NCI-H69 (cell line): ENCODE results near the gene CTSL.
A peak's percentile ranks its signal among the peaks of the same experiment; 100 is the strongest.

Experiments used
- DNase-seq: peaks from one replicate; lab custom pipeline; 2025; lab: John Stamatoyannopoulos, UW

The CTSL gene

GRCh38 chr9:87701491-87701890 lies 24.4 kb upstream of the CTSL start:
- no peak for DNase-seq

DNA sequence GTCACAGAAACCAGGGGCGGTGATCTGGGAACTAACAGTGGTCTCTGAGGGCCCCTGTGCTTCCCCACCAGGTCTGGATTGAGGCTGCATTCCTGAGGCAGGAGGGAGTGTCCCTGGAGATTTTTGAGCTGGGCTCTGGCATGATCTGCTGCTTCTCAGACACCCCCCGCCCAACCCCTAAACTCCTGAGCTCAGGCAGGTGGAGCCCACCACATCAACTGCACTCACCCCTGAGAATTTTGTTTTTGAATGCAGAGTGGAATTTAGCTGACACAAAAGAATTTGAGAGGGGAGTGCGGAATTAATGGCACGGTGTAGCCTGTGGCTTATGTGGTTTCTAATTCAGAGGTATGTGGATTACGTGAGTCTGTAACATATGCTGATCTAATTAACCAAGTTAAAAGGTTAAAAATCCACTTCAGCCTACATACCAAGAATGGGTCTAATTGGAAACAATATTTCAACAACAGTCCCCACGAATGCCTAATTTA lies 23.9 kb upstream of the CTSL start:
- no peak for DNase-seq

GRCh38 chr9:87702921-87703320 lies 23.0 kb upstream of the CTSL start:
- no peak for DNase-seq

DNA sequence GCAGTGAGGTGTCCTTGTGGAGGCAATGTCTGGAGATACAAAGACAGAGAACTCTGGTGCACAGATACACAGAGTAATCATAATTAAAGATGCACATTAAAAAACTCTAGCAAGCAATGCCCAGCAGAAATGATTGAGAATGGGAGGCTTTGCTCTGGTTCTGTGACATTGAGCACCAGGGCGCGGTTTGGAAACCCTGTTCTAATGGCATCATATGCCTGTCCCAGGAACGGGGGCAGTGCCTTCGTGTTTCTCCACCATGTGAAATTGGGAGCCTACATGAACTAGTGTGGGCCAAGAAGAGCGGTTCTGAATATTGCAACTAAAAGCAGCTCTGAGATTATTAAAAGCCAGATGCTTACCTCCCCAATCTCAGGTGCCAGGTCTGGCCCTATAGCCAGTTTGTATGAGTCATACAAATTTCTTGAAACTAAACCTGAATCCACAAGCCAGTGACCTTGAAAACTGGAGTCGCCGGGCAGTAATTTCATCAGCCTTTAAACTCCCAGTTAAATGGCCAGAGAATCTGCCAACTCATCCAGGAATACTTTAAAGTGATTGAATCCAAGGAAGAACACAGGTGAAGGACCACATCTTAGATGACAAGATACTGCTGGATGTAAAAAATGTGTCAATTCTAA lies 22.2 kb upstream of the CTSL start:
- DNase-seq: no peak

GRCh38 chr9:87704342-87704741 lies 21.6 kb upstream of the CTSL start:
- DNase-seq: no peak

DNA sequence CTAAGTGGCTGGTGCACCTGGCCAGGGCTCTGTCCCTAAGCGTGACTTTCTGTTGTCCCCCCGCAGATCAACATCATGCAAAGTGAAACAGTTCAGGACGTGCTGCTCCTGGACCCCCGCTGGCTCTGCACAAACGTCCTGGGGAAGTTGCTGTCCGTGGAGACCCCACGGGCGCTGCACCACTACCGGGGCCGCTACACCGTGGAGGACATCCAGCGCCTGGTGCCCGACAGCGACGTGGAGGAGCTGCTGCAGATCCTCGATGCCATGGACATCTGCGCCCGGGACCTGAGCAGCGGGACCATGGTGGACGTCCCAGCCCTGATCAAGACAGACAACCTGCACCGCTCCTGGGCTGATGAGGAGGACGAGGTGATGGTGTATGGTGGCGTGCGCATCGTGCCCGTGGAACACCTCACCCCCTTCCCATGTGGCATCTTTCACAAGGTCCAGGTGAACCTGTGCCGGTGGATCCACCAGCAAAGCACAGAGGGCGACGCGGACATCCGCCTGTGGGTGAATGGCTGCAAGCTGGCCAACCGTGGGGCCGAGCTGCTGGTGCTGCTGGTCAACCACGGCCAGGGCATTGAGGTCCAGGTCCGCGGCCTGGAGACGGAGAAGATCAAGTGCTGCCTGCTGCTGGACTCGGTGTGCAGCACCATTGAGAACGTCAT lies 19.7 kb upstream of the CTSL start:
- DNase-seq: no peak

GRCh38 chr9:87707805-87708506 lies 18.0 kb upstream of the CTSL start:
- no peak for DNase-seq

DNA sequence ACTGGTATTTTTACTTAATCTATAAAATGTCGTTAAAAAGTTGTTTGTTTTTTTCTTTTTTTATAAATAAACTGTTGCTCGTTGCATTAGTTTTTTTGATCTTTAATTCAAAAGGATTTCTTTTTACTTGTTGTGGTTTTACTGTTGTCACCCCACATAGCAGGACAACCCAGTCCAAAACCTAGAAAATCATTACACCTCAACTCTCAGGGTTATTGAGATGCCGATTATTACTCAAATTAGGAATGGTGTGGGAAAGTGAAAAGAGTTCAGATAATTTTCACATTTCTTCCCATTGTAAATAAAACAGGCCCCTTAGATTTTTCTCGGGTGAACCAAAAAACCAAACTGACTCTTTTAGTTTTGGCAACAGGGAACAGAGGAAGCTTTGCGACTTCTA lies 17.4 kb upstream of the CTSL start:
- DNase-seq: no peak

DNA sequence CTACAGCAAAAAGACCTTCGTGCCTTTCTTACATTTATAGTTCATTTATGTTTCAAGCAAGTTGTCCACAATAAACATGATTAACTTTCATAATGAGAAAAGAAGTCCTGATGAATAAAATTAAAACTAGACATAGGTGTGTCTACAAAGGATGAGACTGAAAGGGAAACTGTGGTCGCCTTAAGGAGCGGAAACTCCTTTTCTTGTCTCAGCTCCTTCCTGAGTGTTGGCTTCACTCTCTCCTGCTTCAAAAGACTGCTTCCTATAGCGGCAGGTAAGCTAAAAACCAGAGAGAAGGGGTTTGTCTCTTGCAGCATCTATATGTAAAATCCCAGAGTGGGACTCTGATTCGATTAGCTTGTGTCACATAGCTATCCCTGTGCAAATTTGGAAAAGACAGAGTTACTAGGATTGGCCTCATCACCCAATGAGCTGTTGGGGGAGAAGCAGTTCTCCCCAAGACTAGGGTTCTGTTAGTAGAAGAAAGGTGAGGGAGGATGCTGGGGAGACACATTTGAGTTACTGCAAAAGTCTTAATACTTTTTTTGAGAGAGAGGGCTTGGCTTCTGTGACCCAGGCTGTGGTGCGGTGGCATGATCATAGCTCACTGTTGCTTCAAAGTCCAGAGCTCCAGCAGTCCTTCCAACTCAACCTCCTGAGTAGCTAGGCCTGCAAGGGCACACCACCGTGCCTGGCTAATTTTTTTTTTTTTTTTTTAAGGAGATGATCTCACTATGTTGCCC lies 16.8 kb upstream of the CTSL start:
- no peak for DNase-seq

DNA sequence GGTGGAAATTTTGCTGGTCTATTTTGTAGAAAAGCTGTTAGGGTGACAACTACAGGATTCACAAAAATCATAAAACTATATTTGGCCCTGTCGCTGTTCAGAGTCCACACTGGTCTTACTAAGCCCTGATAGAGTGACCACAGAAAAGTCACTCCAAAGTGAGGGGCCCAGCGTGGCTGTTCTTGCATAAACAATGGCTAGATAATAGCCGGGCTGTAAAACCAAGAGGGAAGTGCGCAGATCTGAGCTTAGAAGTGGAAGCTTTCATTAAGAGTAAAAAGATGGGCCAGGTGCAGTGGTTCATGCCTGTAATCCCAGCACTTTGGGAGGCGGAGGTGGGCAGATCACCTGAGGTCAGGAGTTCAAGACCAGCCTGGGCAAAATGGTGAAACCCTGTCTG lies 15.5 kb upstream of the CTSL start:
- no peak for DNase-seq

DNA sequence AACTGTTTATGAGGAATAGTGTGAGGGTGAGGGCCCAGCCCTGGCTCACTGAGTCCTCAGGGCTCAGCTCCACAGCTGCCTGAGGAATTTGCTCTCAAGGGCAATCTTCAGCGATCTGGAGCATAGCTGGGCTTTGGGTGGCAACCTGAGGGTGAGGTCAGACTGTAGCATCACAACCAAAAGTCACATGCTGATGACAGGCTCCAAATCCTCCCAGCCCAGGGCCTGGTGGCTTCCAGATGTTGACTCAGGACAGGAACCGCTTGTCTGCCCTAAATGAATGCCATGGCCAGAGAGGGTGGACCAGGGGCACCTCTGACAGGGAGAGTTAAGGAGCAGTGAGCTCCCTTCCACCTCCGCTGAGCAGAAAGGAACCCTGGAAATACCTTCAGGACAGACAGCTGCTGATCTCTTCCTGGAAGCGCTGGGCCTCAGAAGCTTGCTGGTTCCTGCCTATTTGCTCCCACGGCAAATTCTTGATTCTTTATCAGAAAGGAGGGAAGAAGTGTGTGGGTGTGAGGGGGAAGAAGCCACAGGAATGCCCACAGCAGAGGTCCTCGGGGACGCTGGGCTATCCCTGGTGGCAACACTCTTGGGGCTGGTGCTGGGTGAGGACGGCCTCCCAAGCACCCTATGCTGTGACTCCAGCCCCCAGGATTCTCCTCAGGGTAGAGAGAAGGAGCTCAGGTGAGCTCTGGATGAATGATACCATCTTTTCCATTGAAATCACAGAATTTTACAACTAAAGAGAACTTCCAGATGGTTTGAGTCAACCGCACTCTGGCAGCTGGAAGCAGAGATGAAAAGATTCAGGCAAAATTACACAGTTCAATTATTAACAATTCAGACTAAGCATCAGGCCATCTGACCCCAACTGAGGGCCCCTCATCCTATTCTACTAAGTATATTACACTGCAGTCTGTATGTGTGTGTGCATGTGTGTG lies 13.8 kb upstream of the CTSL start:
- DNase-seq: no peak

DNA sequence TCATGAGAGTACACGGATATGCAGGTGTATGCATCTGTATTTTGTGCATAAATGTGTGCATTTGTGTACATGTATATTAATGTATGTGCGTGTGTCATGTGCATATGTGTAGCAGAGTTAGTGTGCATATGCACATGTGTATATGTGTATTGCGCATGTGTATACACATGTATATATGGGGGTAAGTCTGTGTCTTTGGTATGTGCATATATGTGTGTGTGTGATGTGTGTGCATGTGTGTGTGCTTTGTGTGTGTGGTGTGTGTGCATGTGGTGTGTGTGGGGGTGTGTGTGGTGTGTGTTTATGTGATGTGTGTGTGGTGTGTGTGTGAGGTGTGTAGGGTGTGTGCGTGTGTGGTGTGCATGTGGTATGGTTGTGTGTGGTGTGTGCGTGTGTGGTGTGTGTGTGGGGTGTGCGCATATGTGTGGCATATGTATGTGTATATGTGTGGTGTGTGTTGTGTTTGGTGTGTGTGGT lies 13.1 kb upstream of the CTSL start:
- no peak for DNase-seq

DNA sequence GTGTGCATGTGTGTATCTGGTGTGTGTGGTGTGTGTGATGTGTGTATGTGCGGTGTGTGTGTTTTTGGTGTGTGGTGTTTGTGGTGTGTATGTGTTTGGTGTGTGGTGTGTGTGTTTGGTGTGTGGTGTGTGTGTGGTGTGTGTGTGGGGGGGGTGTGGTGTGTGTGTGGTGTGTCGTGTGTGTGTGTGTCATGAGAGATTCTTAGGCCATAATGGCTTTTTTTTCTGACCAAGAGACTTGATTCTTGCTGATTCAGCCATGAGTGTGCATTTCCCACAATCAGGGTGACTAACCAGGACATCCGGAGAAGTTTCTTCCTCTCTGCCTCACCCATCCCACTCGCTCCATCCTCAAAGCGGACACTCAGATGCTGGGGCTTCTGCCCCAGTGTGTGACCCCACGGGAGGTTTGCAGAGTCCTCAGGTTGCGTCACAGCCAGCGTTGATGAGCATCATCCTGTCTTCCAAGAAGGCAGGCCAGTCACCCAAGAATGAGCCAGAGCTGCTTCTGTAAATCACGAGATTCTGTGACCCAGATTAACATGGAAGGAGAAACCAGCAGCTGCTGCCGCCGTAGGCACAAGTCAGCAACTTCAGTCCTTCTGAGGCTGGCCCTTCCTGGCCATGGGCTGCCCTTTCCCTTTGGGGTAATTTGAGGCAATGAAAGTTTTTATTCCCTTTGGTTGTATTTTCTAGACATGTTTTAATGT lies 12.5 kb upstream of the CTSL start:
- DNase-seq: no peak

DNA sequence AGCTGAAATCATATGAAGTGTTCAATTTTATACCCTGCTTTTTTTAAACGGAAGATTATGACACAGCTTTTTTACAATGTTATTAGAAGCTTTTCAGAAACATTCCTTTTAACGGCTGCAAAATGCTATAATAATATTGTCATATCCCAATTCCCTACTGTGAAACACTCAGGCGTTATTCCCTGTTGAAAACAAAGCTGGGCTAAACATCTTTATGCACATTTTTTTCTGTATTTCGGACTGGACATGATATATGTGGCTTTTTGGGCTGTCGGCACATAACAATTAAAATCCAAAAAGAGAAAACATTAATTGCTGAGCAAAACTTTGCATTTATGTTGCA lies 12.0 kb upstream of the CTSL start:
- DNase-seq: no peak

DNA sequence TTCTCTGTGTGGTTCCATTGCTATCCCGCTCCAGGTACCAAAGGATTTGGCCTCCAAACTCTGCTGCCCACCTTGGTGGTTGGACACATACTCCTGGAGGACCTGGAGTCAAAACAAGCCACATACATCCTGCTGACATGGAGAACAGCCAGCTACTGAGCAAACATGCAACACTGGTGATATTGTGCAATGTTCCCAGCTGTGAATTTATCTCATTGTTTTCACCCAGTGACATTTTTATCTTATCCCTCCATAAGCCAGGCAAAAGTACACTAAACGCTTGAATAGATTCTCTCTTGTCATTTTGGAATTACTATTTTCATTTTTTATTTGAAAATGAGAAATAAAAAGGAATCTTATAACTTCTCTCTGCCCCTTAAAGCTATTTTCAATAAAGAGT lies 11.1 kb upstream of the CTSL start:
- peak; percentile 29 for DNase-seq

- no peak for DNase-seq
These were observed 9.8 kb upstream of the CTSL start for GRCh38 chr9:87716141-87716540.

DNA sequence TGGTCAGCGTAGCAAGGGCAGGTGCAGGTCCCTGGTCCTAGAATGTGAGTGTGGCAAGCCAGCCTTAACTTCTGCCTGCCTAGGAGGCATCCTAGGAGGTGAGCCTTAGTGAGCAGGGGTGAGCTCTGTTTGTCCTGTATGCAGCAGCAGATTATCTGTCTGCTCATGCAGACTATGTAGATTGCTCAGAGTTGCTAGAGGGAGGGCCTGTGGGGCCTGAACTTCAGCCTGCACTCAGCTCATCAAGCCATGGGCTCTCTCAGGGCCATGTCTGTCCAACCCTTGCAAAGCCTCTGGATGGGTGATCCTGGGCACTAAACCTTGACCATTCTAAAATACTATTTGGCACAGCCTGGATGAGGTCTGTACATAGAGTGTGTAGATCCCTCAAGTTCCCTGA lies 8.5 kb upstream of the CTSL start:
- no peak for DNase-seq

- no peak for DNase-seq
These were observed 7.7 kb upstream of the CTSL start for GRCh38 chr9:87718231-87718630.

GRCh38 chr9:87718852-87719612 lies 6.9 kb upstream of the CTSL start:
- no peak for DNase-seq

GRCh38 chr9:87720173-87720572 lies 5.7 kb upstream of the CTSL start:
- DNase-seq: no peak
